Brain microvascular endothelial cell (primary cell): Measurements from ENCODE around the gene SAMD15.
"Not testable (repeated sequence)": the region's sequence is repeated elsewhere in the genome, so short reads cannot be mapped to it uniquely, and the experiment has no call there.

ENCODE experiments used
- DNase-seq: peaks from one replicate; pipeline ENCODE4 v3.0.0-alpha.2; 2020
- H3K27ac ChIP-seq: fragments of 250-450 bp; sonication (Bioruptor Pico); 2 replicates; pipeline ENCODE4 v1.5.1; 2020; ENCODE audit warnings: mild to moderate bottlenecking, moderate library complexity
- H3K27me3 ChIP-seq: fragments of 250-450 bp; sonication (Bioruptor Pico); replicated peaks from 2 replicates; pipeline ENCODE4 v1.5.1; 2020; ENCODE audit warnings: mild to moderate bottlenecking
- H3K36me3 ChIP-seq: fragments of 250-450 bp; sonication (Bioruptor Pico); replicated peaks from 2 replicates; pipeline ENCODE4 v1.5.1; 2020; ENCODE audit warnings: mild to moderate bottlenecking
- H3K4me3 ChIP-seq: 2 replicates; pipeline ENCODE4 v1.5.1; 2011; ENCODE audit warnings: low read depth, mild to moderate bottlenecking, control low read depth, low read length, moderate library complexity
- in situ Hi-C: cut with HindIII; loops from 2 replicates; pipeline ENCODE4 v1.10.0; 2017; ENCODE audit warnings: low sequenced_read_pairs, low pct_ligation_motif_present
- TF ChIP-seq, protein P1 (sequence below): IDR thresholded peaks from 2 replicates; pipeline ENCODE4 v1.5.1; 2011; ENCODE audit warnings: low read depth, mild to moderate bottlenecking, moderate library complexity, low read length, control low read depth, inconsistent platforms; ENCODE audit errors: missing control alignments

Gene SAMD15

DNA sequence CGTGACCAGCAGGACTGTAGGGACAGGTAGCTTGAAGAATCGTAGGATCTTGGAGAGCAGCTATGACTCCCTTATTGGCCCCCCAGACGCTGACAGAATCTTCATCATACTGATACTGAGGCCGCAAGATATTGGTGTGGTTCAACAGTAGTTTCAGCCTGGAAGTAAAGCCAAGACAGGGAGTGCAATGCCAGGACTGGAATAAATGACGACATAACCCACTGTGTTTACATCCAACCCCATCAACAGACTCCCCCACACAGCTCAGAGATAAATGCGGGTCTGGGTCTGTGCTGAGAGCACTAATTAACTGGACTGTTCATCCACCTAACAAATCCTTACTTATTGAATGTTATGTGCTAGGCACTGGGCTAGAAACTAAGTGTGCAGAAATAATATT lies 29.5 kb downstream of the SAMD15 start:
- in situ Hi-C loops = no loop called here
- no peak overlapping the region for H3K27ac ChIP-seq
- DNase-seq = no peak

DNA sequence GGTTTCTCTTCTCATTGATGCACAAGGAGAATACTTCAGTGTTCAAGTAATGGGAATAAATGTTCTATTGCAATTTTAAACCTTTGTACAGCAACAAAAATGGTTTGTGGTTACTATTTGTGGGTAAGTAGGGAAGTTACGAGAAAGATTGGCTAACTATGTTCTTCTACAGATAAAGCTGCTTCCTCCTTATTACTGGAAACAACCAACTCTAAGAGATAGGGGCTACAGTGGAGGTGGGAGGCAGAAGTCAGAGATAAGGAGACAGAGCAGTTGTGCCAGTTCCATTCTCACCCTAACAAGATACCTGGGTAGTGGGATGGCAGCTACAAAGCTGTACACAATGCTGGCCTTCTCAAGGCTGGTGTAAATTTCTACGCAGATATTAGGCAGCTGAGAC lies 30.0 kb downstream of the SAMD15 start:
- H3K27me3 ChIP-seq = no peaks in the 10 kb centered on the region
- no peak overlapping the region for H3K4me3 ChIP-seq
- in situ Hi-C loops = no loop called here
- no peaks in the 10 kb centered on the region for H3K36me3 ChIP-seq
- H3K27ac ChIP-seq = no peak overlapping the region
- no peak for DNase-seq
- TF ChIP-seq, protein P1, sequence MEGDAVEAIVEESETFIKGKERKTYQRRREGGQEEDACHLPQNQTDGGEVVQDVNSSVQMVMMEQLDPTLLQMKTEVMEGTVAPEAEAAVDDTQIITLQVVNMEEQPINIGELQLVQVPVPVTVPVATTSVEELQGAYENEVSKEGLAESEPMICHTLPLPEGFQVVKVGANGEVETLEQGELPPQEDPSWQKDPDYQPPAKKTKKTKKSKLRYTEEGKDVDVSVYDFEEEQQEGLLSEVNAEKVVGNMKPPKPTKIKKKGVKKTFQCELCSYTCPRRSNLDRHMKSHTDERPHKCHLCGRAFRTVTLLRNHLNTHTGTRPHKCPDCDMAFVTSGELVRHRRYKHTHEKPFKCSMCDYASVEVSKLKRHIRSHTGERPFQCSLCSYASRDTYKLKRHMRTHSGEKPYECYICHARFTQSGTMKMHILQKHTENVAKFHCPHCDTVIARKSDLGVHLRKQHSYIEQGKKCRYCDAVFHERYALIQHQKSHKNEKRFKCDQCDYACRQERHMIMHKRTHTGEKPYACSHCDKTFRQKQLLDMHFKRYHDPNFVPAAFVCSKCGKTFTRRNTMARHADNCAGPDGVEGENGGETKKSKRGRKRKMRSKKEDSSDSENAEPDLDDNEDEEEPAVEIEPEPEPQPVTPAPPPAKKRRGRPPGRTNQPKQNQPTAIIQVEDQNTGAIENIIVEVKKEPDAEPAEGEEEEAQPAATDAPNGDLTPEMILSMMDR = no peak

More for the DNA sequence above, 29.5 kb downstream of the SAMD15 start:
- Histone ChIP-seq H3K4me3 (no peak overlapping the region), H3K27me3 (no peaks in the 10 kb centered on the region), H3K36me3 (no peaks in the 10 kb centered on the region)
- TF ChIP-seq, protein P1 = no peak

DNA sequence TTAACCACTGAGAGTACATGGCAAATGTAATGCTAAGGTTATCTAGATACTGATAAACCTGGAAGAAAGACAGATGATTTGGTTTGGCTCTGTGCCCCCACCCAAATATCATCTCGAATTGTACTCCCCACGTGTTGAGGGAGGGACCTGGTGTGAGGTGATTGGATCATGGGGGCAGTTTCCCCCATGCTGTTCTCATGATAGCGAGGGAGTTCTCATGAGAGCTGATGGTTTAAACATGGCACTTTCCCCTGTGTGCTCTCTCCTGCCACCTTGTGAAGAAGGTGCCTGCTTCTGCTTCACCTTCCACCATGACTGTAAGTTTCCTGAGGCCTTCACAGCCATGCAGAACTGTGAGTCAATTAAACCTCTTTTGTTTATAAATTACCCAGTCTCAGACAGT lies 32.0 kb downstream of the SAMD15 start:
- no peak for DNase-seq
- in situ Hi-C loops = no loop called here
- no peaks in the 10 kb centered on the region for H3K27me3 ChIP-seq
- H3K27ac ChIP-seq = no peak overlapping the region
- no peak overlapping the region for H3K4me3 ChIP-seq
- H3K36me3 ChIP-seq = no peaks in the 10 kb centered on the region
- TF ChIP-seq, protein P1 = peak; percentile 57

DNA sequence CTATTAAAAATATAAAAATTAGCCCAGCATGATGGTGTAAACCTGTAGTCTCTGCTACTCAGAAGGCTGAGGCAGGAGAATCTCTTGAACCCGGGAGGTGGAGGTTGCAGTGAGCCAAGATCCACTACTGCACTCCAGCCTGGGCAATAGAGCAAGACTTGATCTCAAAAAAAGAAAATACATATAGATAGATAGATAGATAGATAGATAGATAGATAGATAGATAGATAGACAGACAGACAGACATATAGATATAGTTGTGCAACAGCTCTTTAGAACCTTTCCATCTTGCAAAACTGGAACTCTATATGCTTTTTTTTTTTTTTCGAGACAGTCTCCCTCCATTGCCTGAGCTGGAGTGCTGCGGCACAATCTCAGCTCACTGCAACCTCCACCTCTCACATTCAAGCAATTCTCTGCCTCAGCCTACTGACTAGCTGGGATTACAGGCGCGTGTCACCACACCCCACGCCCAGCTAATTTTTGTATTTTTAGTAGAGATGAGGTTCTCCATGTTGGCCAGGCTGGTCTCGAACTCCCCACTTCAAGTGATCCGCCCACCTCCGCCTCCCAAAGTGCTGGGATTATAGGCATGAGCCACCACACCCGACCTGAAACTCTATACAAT lies 38.3 kb downstream of the SAMD15 start:
- in situ Hi-C loops, H3K27ac ChIP-seq, H3K27me3 ChIP-seq, H3K4me3 ChIP-seq, DNase-seq, H3K36me3 ChIP-seq: not testable (repeated sequence)

DNA sequence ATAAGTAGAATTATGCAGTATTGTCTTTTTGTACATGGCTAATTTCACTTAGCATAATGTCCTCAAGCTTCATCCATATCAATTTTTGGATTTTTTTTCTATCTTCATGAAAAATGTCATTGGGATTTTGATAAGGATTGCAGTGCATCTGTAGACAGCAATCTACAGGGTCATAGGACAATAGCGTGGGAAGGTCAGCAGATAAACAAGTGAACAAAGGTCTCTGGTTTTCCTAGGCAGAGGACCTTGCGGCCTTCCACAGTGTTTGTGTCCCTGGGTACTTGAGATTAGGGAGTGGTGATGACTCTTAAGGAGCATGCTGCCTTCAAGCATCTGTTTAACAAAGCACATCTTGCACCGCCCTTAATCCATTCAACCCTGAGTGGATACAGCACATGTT lies 38.9 kb downstream of the SAMD15 start:
- H3K27me3 ChIP-seq, DNase-seq, H3K27ac ChIP-seq, H3K36me3 ChIP-seq, in situ Hi-C loops, H3K4me3 ChIP-seq: not testable (repeated sequence)

DNA sequence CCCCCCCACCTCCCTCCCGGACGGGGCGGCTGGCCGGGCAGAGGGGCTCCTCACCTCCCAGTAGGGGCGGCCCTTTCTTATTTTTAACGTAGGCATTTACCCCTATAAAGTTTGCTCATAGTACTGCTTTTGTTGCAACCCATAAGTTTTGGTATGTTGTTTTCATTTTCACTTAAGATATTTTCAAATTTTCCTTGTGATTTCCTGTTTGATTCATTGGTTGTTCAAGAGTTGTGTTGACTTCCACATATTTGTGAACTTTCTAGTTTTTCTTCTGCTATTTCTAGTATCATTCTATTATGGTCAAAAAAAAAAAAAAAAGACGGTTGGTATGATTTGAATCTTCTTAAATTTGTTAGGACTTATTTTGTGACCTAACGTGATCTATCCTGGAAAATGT lies 39.7 kb downstream of the SAMD15 start:
- no peaks in the 10 kb centered on the region for H3K36me3 ChIP-seq
- H3K4me3 ChIP-seq = no peak overlapping the region
- H3K27ac ChIP-seq = no peak overlapping the region
- in situ Hi-C loops = no loop called here
- TF ChIP-seq, protein P1 = no peak
- no peaks in the 10 kb centered on the region for H3K27me3 ChIP-seq
- DNase-seq = no peak

DNA sequence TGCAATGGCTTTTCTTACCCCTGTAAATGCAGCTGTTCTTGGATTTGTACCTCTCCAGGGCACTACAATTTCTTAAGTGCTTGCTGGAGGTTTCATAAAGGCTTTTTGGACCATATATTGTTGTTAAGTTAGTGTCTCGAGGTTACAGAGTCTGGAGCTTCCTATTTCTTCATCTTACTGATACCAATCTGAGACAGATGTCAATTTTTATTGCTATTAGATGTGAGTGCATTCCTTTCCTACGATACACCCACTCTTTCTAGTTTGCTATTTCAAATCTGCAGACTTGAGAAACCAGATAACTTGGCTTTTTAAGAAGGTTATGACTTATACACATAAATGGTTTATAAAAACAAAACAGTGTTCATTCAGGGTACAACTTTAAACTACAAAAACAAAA lies 44.0 kb downstream of the SAMD15 start:
- Histone ChIP-seq H3K4me3 (no peak overlapping the region), H3K27me3 (no peaks in the 10 kb centered on the region), H3K36me3 (peaks cover 29% of the 10 kb centered on the region), H3K27ac (no peak overlapping the region)
- DNase-seq = no peak
- TF ChIP-seq, protein P1 = no peak
- in situ Hi-C loops = no loop called here
